HG03457 (cell line): Measurements from ENCODE around the gene SSTR5.

Source experiments
- ATAC-seq: cut with Tn5 transposase; IDR thresholded peaks from one replicate; pipeline ENCODE4 v1.9.1; 2021; ENCODE audit warnings: moderate number of reproducible peaks; ENCODE audit not compliant: unreplicated experiment

SSTR5 gene

GRCh38 chr16:1053700-1054368 lies 18.7 kb upstream of the SSTR5 start:
- ATAC-seq, result no peak

GRCh38 chr16:1054660-1055556 lies 17.6 kb upstream of the SSTR5 start:
- ATAC-seq, result no peak

- ATAC-seq, result no peak
Observed at GRCh38 chr16:1055557-1055924, 17.0 kb upstream of the SSTR5 start.

GRCh38 chr16:1056196-1056595 lies 16.4 kb upstream of the SSTR5 start:
- ATAC-seq, result no peak

GRCh38 chr16:1057252-1057932 lies 15.2 kb upstream of the SSTR5 start:
- no peak for ATAC-seq

- no peak for ATAC-seq
Observed at GRCh38 chr16:1058216-1058615, 14.3 kb upstream of the SSTR5 start.

- no peak for ATAC-seq
Observed at GRCh38 chr16:1059310-1059709, 13.2 kb upstream of the SSTR5 start.

GRCh38 chr16:1060416-1061340 lies 11.9 kb upstream of the SSTR5 start:
- no peak for ATAC-seq

GRCh38 chr16:1061769-1062505 lies 10.6 kb upstream of the SSTR5 start:
- no peak for ATAC-seq

- ATAC-seq, result no peak
Observed at GRCh38 chr16:1062895-1063294, 9.7 kb upstream of the SSTR5 start.

GRCh38 chr16:1063728-1064127 lies 8.8 kb upstream of the SSTR5 start:
- no peak for ATAC-seq

- ATAC-seq, result no peak
Observed at GRCh38 chr16:1065469-1066128, 6.9 kb upstream of the SSTR5 start.

- no peak for ATAC-seq
Observed at GRCh38 chr16:1066584-1067172, 5.9 kb upstream of the SSTR5 start.

- no peak for ATAC-seq
Observed at GRCh38 chr16:1067629-1068028, 4.9 kb upstream of the SSTR5 start.

GRCh38 chr16:1068451-1068850 lies 4.1 kb upstream of the SSTR5 start:
- ATAC-seq, result no peak

GRCh38 chr16:1069154-1069553 lies 3.4 kb upstream of the SSTR5 start:
- ATAC-seq, result no peak

- no peak for ATAC-seq
Observed at GRCh38 chr16:1070084-1070863, 2.3 kb upstream of the SSTR5 start.

- no peak for ATAC-seq
Observed at GRCh38 chr16:1070864-1071408, 1.6 kb upstream of the SSTR5 start.
